KOPT-K1 (cell line): ENCODE data around the gene POLD3.

ENCODE experiments used
- H3K27ac ChIP-seq: fragments of 200-600 bp; sonication (generic); 2 replicates; pipeline ENCODE4 v1.5.1; 2016; ENCODE audit warnings: antibody characterized with exemption, mild to moderate bottlenecking, low read depth, low read length; ENCODE audit not compliant: poor library complexity, severe bottlenecking
- H3K36me3 ChIP-seq: fragments of 200-600 bp; sonication (generic); 2 replicates; pipeline ENCODE4 v1.5.1; 2017; ENCODE audit warnings: antibody characterized with exemption, mild to moderate bottlenecking, low read length, moderate library complexity; ENCODE audit not compliant: insufficient read depth
- H3K9me3 ChIP-seq: fragments of 200-600 bp; sonication (generic); 2 replicates; pipeline ENCODE4 v1.5.1; 2017; ENCODE audit warnings: antibody characterized with exemption, low read length, mild to moderate bottlenecking; ENCODE audit not compliant: insufficient read depth, poor library complexity, severe bottlenecking

POLD3 gene

GRCh38 chr11:74680703-74681531 is 88.5 kb downstream of the POLD3 start:
- Histone ChIP-seq H3K9me3 (no peaks in the 10 kb centered on the region), H3K27ac (no peak overlapping the region), H3K36me3 (no peaks in the 10 kb centered on the region)

GRCh38 chr11:74681686-74682651 is 89.6 kb downstream of the POLD3 start:
- H3K27ac ChIP-seq: no peak overlapping the region
- H3K36me3 ChIP-seq: no peaks in the 10 kb centered on the region
- H3K9me3 ChIP-seq: no peaks in the 10 kb centered on the region

GRCh38 chr11:74682731-74683278 is 90.4 kb downstream of the POLD3 start:
- H3K9me3 ChIP-seq: no peaks in the 10 kb centered on the region
- H3K36me3 ChIP-seq: no peaks in the 10 kb centered on the region
- no peak overlapping the region for H3K27ac ChIP-seq

- no peaks in the 10 kb centered on the region for H3K36me3 ChIP-seq
- no peak overlapping the region for H3K27ac ChIP-seq
- H3K9me3 ChIP-seq: no peaks in the 10 kb centered on the region
Observed at GRCh38 chr11:74683279-74683871, 91.0 kb downstream of the POLD3 start.

GRCh38 chr11:74683941-74684481 is 91.6 kb downstream of the POLD3 start:
- no peaks in the 10 kb centered on the region for H3K36me3 ChIP-seq
- no peak overlapping the region for H3K27ac ChIP-seq
- H3K9me3 ChIP-seq: no peaks in the 10 kb centered on the region

GRCh38 chr11:74684661-74685060 is 92.3 kb downstream of the POLD3 start:
- no peaks in the 10 kb centered on the region for H3K9me3 ChIP-seq
- no peak overlapping the region for H3K27ac ChIP-seq
- H3K36me3 ChIP-seq: no peaks in the 10 kb centered on the region

GRCh38 chr11:74685338-74685737 is 93.0 kb downstream of the POLD3 start:
- H3K9me3 ChIP-seq: no peaks in the 10 kb centered on the region
- H3K27ac ChIP-seq: no peak overlapping the region
- H3K36me3 ChIP-seq: no peaks in the 10 kb centered on the region

GRCh38 chr11:74685905-74686304 is 93.5 kb downstream of the POLD3 start:
- Histone ChIP-seq H3K27ac (no peak overlapping the region), H3K36me3 (no peaks in the 10 kb centered on the region), H3K9me3 (no peaks in the 10 kb centered on the region)

- no peak overlapping the region for H3K27ac ChIP-seq
- H3K36me3 ChIP-seq: no peaks in the 10 kb centered on the region
- H3K9me3 ChIP-seq: no peaks in the 10 kb centered on the region
Observed at GRCh38 chr11:74686792-74687191, 94.4 kb downstream of the POLD3 start.

- Histone ChIP-seq H3K9me3 (no peaks in the 10 kb centered on the region), H3K27ac (no peak overlapping the region)
Observed at GRCh38 chr11:74687237-74688023, 95.0 kb downstream of the POLD3 start.

GRCh38 chr11:74689666-74690065 is 97.3 kb downstream of the POLD3 start:
- Histone ChIP-seq H3K27ac (no peak overlapping the region), H3K36me3 (no peaks in the 10 kb centered on the region), H3K9me3 (no peaks in the 10 kb centered on the region)

More at GRCh38 chr11:74687237-74688023, 95.0 kb downstream of the POLD3 start:
- H3K36me3 ChIP-seq: no peaks in the 10 kb centered on the region

- Histone ChIP-seq H3K27ac (no peak overlapping the region), H3K9me3 (no peaks in the 10 kb centered on the region), H3K36me3 (no peaks in the 10 kb centered on the region)
Observed at GRCh38 chr11:74691755-74692154, 99.4 kb downstream of the POLD3 start.
